GM15510 (cell line): ENCODE data around the gene CHMP1A.

ENCODE experiments used
- POLR2A ChIP-seq: IDR thresholded peaks from 3 replicates; pipeline ENCODE4 v1.6.1; 2011; ENCODE audit warnings: borderline replicate concordance; ENCODE audit not compliant: insufficient read length; ENCODE audit errors: extremely low read depth

CHMP1A gene

GRCh38 chr16:89645122-89645521 is 12.4 kb downstream of the CHMP1A start:
- no peak for TF ChIP-seq POLR2A

- TF ChIP-seq POLR2A: no peak
These were observed 13.7 kb downstream of the CHMP1A start for GRCh38 chr16:89643769-89644300.

GRCh38 chr16:89642574-89642973 is 14.9 kb downstream of the CHMP1A start:
- TF ChIP-seq POLR2A: no peak

- TF ChIP-seq POLR2A: no peak
These were observed 15.9 kb downstream of the CHMP1A start for GRCh38 chr16:89641458-89642119.

GRCh38 chr16:89639385-89639784 is 18.1 kb downstream of the CHMP1A start:
- TF ChIP-seq POLR2A: no peak

GRCh38 chr16:89638455-89638854 is 19.1 kb downstream of the CHMP1A start:
- TF ChIP-seq POLR2A: no peak

GRCh38 chr16:89637379-89637778 is 20.1 kb downstream of the CHMP1A start:
- TF ChIP-seq POLR2A: no peak

GRCh38 chr16:89636663-89637062 is 20.8 kb downstream of the CHMP1A start:
- no peak for TF ChIP-seq POLR2A

GRCh38 chr16:89633064-89633631 is 24.4 kb downstream of the CHMP1A start:
- TF ChIP-seq POLR2A: no peak

- no peak for TF ChIP-seq POLR2A
These were observed 27.5 kb downstream of the CHMP1A start for GRCh38 chr16:89629827-89630610.

- no peak for TF ChIP-seq POLR2A
These were observed 32.4 kb downstream of the CHMP1A start for GRCh38 chr16:89624777-89625761.

- no peak for TF ChIP-seq POLR2A
These were observed 33.8 kb downstream of the CHMP1A start for GRCh38 chr16:89623511-89624261.

- TF ChIP-seq POLR2A: no peak
These were observed 35.7 kb downstream of the CHMP1A start for GRCh38 chr16:89621698-89622409.
